GM12878 (cell line): ENCODE data around the gene AOAH. TPM values are rescaled to one million over a fixed set of nuclear protein-coding genes. Genes with fewer than 3 reads are reported as not detected.

Experiments used
- ATAC-seq: fragments of 200-7000 bp; cut with Tn5 transposase; 3 replicates; pipeline ENCODE4 v1.9.1; 2020; ENCODE audit warnings: mild to moderate bottlenecking, moderate library complexity
- BruUV-seq: library from RNA; stranded (reverse); fragments of 400-500 nt; replicated peaks from 2 replicates; lab custom pipeline; 2021; lab: Mats Ljungman, UMichigan
- CTCF ChIA-PET: fragments of 300-600 bp; sonication (Branson Sonifier 250); formaldehyde crosslinking; extraction: SDS; loops from one replicate; lab custom pipeline; 2021; ENCODE audit warnings: inconsistent platforms; lab: Yijun Ruan, JAX
- POLR2A ChIA-PET: fragments of 350-600 bp; formaldehyde crosslinking; extraction: SDS; loops from one replicate; lab custom pipeline; 2021; ENCODE audit warnings: inconsistent platforms; lab: Charles Lee
- RAD21 ChIA-PET: fragments of 300-600 bp; sonication (Branson Sonifier 250); formaldehyde crosslinking; loops from one replicate; lab custom pipeline; 2023; ENCODE audit warnings: antibody characterized with exemption; ENCODE audit not compliant: unreplicated experiment; lab: Charles Lee
- SMC1A ChIA-PET: fragments of 300-600 bp; sonication (Branson Sonifier 250); formaldehyde crosslinking; loops from one replicate; lab custom pipeline; 2023; ENCODE audit not compliant: unreplicated experiment, uncharacterized antibody; lab: Charles Lee
- DNase-seq: peaks from one replicate; pipeline ENCODE4 v3.0.0-alpha.2; 2011; ENCODE audit warnings: low read depth, low spot score
- FAIRE-seq: peaks from 3 replicates; lab custom pipeline; 2011; peaks lifted over from hg19 to GRCh38; lab: Jason Lieb, UNC
- H2AFZ ChIP-seq: 2 replicates; pipeline ENCODE4 v1.6.0; 2011; ENCODE audit warnings: low read depth, low read length, control low read depth; ENCODE audit not compliant: control insufficient read depth
- H3K27ac ChIP-seq: 2 replicates; pipeline ENCODE4 v1.5.1; 2011; ENCODE audit warnings: control low read depth; ENCODE audit not compliant: control insufficient read depth, insufficient read depth
- H3K27me3 ChIP-seq, 2 experiments: replicated peaks in 1 of 2; 2 replicates each; pipeline versions ENCODE4 v1.6.0 to v1.6.1; 2011; ENCODE audit warnings: low read length in 1 of 2; ENCODE audit not compliant: control insufficient read depth in 2 of 2, insufficient read depth in 2 of 2
- H3K36me3 ChIP-seq, 2 experiments: 2 replicates each; pipeline ENCODE4 v1.5.1; 2011; ENCODE audit warnings: low read length in 1 of 2; ENCODE audit not compliant: control insufficient read depth in 2 of 2, insufficient read depth in 2 of 2
- H3K4me1 ChIP-seq: 2 replicates; pipeline ENCODE4 v1.6.1; 2011; ENCODE audit warnings: mild to moderate bottlenecking, low read length, moderate library complexity, mixed read lengths; ENCODE audit not compliant: control insufficient read depth, insufficient read depth
- H3K4me2 ChIP-seq: 2 replicates; pipeline ENCODE4 v1.6.0; 2011; ENCODE audit warnings: control low read depth; ENCODE audit not compliant: control insufficient read depth, insufficient read depth
- H3K4me3 ChIP-seq: fragments of 200-600 bp; sonication (generic); 2 replicates; pipeline ENCODE4 v1.5.1; 2016
- H3K79me2 ChIP-seq: 2 replicates; pipeline ENCODE4 v1.6.0; 2011; ENCODE audit warnings: low read length; ENCODE audit not compliant: control insufficient read depth, insufficient read depth
- H3K9ac ChIP-seq: 2 replicates; pipeline ENCODE4 v1.8.0; 2011; ENCODE audit warnings: low read length, control low read depth, mixed read lengths; ENCODE audit not compliant: control insufficient read depth, insufficient read depth
- H3K9me3 ChIP-seq: replicated peaks from 3 replicates; pipeline ENCODE4 v1.5.1; 2011; ENCODE audit warnings: mild to moderate bottlenecking, low read length; ENCODE audit not compliant: control insufficient read depth, insufficient read depth
- H4K20me1 ChIP-seq: 2 replicates; pipeline ENCODE4 v1.6.0; 2011; ENCODE audit not compliant: control insufficient read depth, insufficient read depth
- BCL11A ChIP-seq: IDR thresholded peaks from 2 replicates; pipeline ENCODE4 v1.6.1; 2011; ENCODE audit warnings: low read depth, low read length
- BMI1 ChIP-seq: fragments of 450-650 bp; IDR thresholded peaks from 2 replicates; pipeline ENCODE4 v1.6.1; 2016; ENCODE audit warnings: mild to moderate bottlenecking, moderate library complexity, borderline replicate concordance
- BRCA1 ChIP-seq: IDR thresholded peaks from 2 replicates; pipeline ENCODE4 v1.6.1; 2011; ENCODE audit warnings: low read depth, low read length, improper control_type of control experiment
- EED ChIP-seq: sonication (generic); IDR thresholded peaks from 2 replicates; pipeline ENCODE4 v1.6.1; 2016; ENCODE audit warnings: antibody characterized with exemption, low read depth
- EGR1 ChIP-seq, 2 experiments: IDR thresholded peaks; 1 replicate in 1 of 2; 2 replicates in 1 of 2; pipeline ENCODE4 v1.6.1; 2011 to 2012; ENCODE audit warnings: low read depth in 2 of 2, low read length in 2 of 2, borderline replicate concordance in 1 of 2, mild to moderate bottlenecking in 1 of 2, moderate library complexity in 1 of 2
- ELK1 ChIP-seq: IDR thresholded peaks from 2 replicates; pipeline ENCODE4 v1.6.1; 2012; ENCODE audit warnings: low read depth, low read length, improper control_type of control experiment
- EP300 ChIP-seq, 2 experiments: fragments of 150-350 bp in 1 of 2; IDR thresholded peaks; 2 replicates each; pipeline ENCODE4 v1.6.1; 2011 to 2012; ENCODE audit warnings: low read depth in 2 of 2, low read length in 2 of 2, borderline replicate concordance in 1 of 2, improper control_type of control experiment in 1 of 2, inconsistent platforms in 1 of 2; ENCODE audit not compliant: control insufficient read depth in 1 of 2
- ETV6 ChIP-seq, 2 experiments: fragments of 450-650 bp in 1 of 2; IDR thresholded peaks in 1 of 2; conservative IDR thresholded peaks in 1 of 2; 2 replicates each; pipeline ENCODE4 v1.6.1; 2014; ENCODE audit warnings: antibody characterized with exemption in 1 of 2, borderline replicate concordance in 1 of 2, low read depth in 1 of 2, mild to moderate bottlenecking in 1 of 2, moderate library complexity in 1 of 2
- HDGF ChIP-seq: fragments of 450-650 bp; IDR thresholded peaks from 2 replicates; pipeline ENCODE4 v1.6.1; 2016; ENCODE audit warnings: antibody characterized with exemption
- IRF4 ChIP-seq: IDR thresholded peaks from 2 replicates; pipeline ENCODE4 v1.6.1; 2011; ENCODE audit warnings: low read depth, low read length
- JUND ChIP-seq: IDR thresholded peaks from 2 replicates; pipeline ENCODE4 v1.6.1; 2012; ENCODE audit warnings: low read depth, mild to moderate bottlenecking, low read length, improper control_type of control experiment, moderate library complexity
- LARP7 ChIP-seq: fragments of 450-650 bp; IDR thresholded peaks from 2 replicates; pipeline ENCODE4 v1.6.1; 2017; ENCODE audit warnings: mild to moderate bottlenecking
- NFYA ChIP-seq: IDR thresholded peaks from 2 replicates; pipeline ENCODE4 v1.6.1; 2011; ENCODE audit warnings: low read depth, mild to moderate bottlenecking, low read length, improper control_type of control experiment, borderline replicate concordance
- NR2F1 ChIP-seq: fragments of 450-650 bp; conservative IDR thresholded peaks from 2 replicates; pipeline ENCODE4 v1.6.1; 2017; ENCODE audit warnings: mild to moderate bottlenecking
- PAX8 ChIP-seq: fragments of 450-650 bp; IDR thresholded peaks from 2 replicates; pipeline ENCODE4 v1.6.1; 2017; ENCODE audit warnings: mild to moderate bottlenecking, moderate library complexity
- POLR2AphosphoS5 ChIP-seq: IDR thresholded peaks from 2 replicates; pipeline ENCODE4 v1.6.1; 2011; ENCODE audit warnings: mild to moderate bottlenecking, low read length, inconsistent platforms
- RCOR1 ChIP-seq: conservative IDR thresholded peaks from 2 replicates; pipeline ENCODE4 v1.6.1; 2012; ENCODE audit warnings: low read depth, low read length, improper control_type of control experiment
- SMARCA5 ChIP-seq: fragments of 450-650 bp; IDR thresholded peaks from 2 replicates; pipeline ENCODE4 v1.6.1; 2017; ENCODE audit warnings: mild to moderate bottlenecking
- STAT3 ChIP-seq: IDR thresholded peaks from 2 replicates; pipeline ENCODE4 v1.6.1; 2011; ENCODE audit warnings: low read depth, low read length, improper control_type of control experiment
- ZNF384 ChIP-seq: IDR thresholded peaks from 2 replicates; pipeline ENCODE4 v1.6.1; 2012; ENCODE audit warnings: low read depth, mild to moderate bottlenecking, low read length, improper control_type of control experiment, borderline replicate concordance
- ZZZ3 ChIP-seq: IDR thresholded peaks from 2 replicates; pipeline ENCODE4 v1.6.1; 2011; ENCODE audit warnings: low read depth; ENCODE audit not compliant: control insufficient read depth, insufficient read length
- WGBS: methylation state at CpG from one replicate; pipeline ENCODE4 v1.1.6; 2016; ENCODE audit warnings: low lambda C conversion rate; ENCODE audit not compliant: insufficient replicate concordance, insufficient coverage; ENCODE audit errors: missing lambda C conversion rate; 5-methylcytosine and 5-hydroxymethylcytosine counted together
- in situ Hi-C: fragments of 300-500 bp; cut with MboI; formaldehyde crosslinking; loops from 9 replicates; pipeline ENCODE4 v1.14.3; 2018; ENCODE audit warnings: mixed read lengths
- intact Hi-C: fragments of 100-400 bp; cut with micrococcal nuclease; formaldehyde crosslinking; loops from one replicate; pipeline ENCODE4 v1.14.2; 2022; ENCODE audit not compliant: unreplicated experiment
- polyA plus RNA-seq, 11 experiments: library from polyadenylated mRNA; depleted of rRNA in 4 of 11; unstranded in 6 of 11; stranded (reverse) in 5 of 11; fragments of >200 nt; fragmentation: Nextera tagmentation in 4 of 11; fragmentation: Illumina TruSeq in 1 of 11; extraction: Ambion mirVana in 4 of 11; extraction: Trizol in 1 of 11; gene quantifications; 1 replicate in 1 of 11; 2 replicates in 10 of 11; pipeline versions ENCODE4 v1.2.1 to v1.2.3, GENCODE V29; 2011 to 2016; ENCODE audit warnings: inconsistent platforms in 2 of 11, missing spikeins in 2 of 11, low read depth in 1 of 11
- total RNA-seq, 4 experiments: library from RNA; depleted of rRNA in 3 of 4; stranded (reverse); fragments of >200 nt in 3 of 4; fragmentation: Illumina TruSeq in 1 of 4; extraction: Trizol in 1 of 4; gene quantifications; 2 replicates each; pipeline versions ENCODE4 v1.2.1 to v1.2.3, GENCODE V29; 2013 to 2021

The AOAH gene
- total and polyA plus RNA-seq, 10 of the 15 experiments (the other 5 are each of a cell fraction or from before 2014, with no cell fraction given), result 0.32 to 2.8 (median 1.4) TPM

- no TSS peak for BruUV-seq
- intact Hi-C loops, result no loop called here
Measured at GRCh38 chr7:36636126-36636525, 88.2 kb downstream of the AOAH start.

GRCh38 chr7:36635091-36635490 lies 89.2 kb downstream of the AOAH start:
- ChIA-PET SMC1A (no interaction called here), RAD21 (no interaction called here), CTCF (no interaction called here), POLR2A (no interaction called here)
- H3K27me3 ChIP-seq, result peaks cover 0 to 3% of the 10 kb centered on the region in 2 experiments; a peak in 2 of 4 replicates
- in situ Hi-C loops, result no loop called here
- no peak for ATAC-seq
- H3K36me3 ChIP-seq, result no peaks in the 10 kb centered on the region
- H3K79me2 ChIP-seq, result no peaks in the 10 kb centered on the region
- no peak for DNase-seq
- no peak overlapping the region for H3K4me2 ChIP-seq
- WGBS, result 29% methylated on average over 3 of the region's 3 CpGs
- BruUV-seq, result no TSS peak
- H3K9me3 ChIP-seq, result no peaks in the 10 kb centered on the region
- H3K4me3 ChIP-seq, result no peak overlapping the region
- no peak for FAIRE-seq
- intact Hi-C loops, result no loop called here
- H3K27ac ChIP-seq, result no peak overlapping the region
- no peak overlapping the region for H3K9ac ChIP-seq
- H4K20me1 ChIP-seq, result no peaks in the 10 kb centered on the region
- no peak overlapping the region for H2AFZ ChIP-seq
- no peaks in the 10 kb centered on the region for H3K4me1 ChIP-seq
- TF ChIP-seq PAX8 (no peak), BCL11A (no peak), ZNF384 (no peak), BRCA1 (no peak), STAT3 (no peak), POLR2AphosphoS5 (no peak), EGR1 (IDR thresholded peaks at IDR 0.05; ENCODE audit: borderline replicate concordance in 1 of 2, low read depth in 2 of 2, low read length in 2 of 2) (no peak), ETV6 (conservative IDR thresholded peaks at IDR 0.05 in 1 of 2, IDR thresholded peaks at IDR 0.05 in 1 of 2; ENCODE audit: borderline replicate concordance in 1 of 2, low read depth in 1 of 2) (no peak), HDGF (no peak), SMARCA5 (no peak), IRF4 (no peak), LARP7 (no peak), EED (no peak), NR2F1 (no peak), ELK1 (no peak), RCOR1 (no peak), JUND (no peak), ZZZ3 (no peak), NFYA (no peak)

More at GRCh38 chr7:36636126-36636525, 88.2 kb downstream of the AOAH start:
- ChIA-PET RAD21 (no interaction called here), SMC1A (interaction anchor here (0.9 kb wide), 1 partner anchor 35 kb away, joined by 3 read pairs; no protein-coding TSS in a partner anchor), POLR2A (no interaction called here), CTCF (interaction anchor here (1.1 kb wide), 1 partner anchor 546 kb away, joined by 5 read pairs; no protein-coding TSS in a partner anchor)
- H3K27ac ChIP-seq, result no peak overlapping the region
- no peak overlapping the region for H3K9ac ChIP-seq
- DNase-seq (no peak), ATAC-seq (no peak), FAIRE-seq (no peak)
- H3K79me2 ChIP-seq, result no peaks in the 10 kb centered on the region
- WGBS, result 54% methylated on average over 5 of the region's 5 CpGs
- no peak overlapping the region for H3K4me2 ChIP-seq
- TF ChIP-seq BMI1 (no peak), EP300 (IDR thresholded peaks at IDR 0.05; ENCODE audit: borderline replicate concordance in 1 of 2, control insufficient read depth in 1 of 2, low read depth in 2 of 2, low read length in 2 of 2) (no peak)
- H4K20me1 ChIP-seq, result no peaks in the 10 kb centered on the region
- H3K4me1 ChIP-seq, result no peaks in the 10 kb centered on the region
- H3K36me3 ChIP-seq, result no peaks in the 10 kb centered on the region
- in situ Hi-C loops, result no loop called here
- no peaks in the 10 kb centered on the region for H3K9me3 ChIP-seq
- no peak overlapping the region for H3K4me3 ChIP-seq
- H2AFZ ChIP-seq, result no peak overlapping the region
- H3K27me3 ChIP-seq, result peaks cover 0 to 3% of the 10 kb centered on the region in 2 experiments; a peak in 2 of 4 replicates
